ENCODE results near the gene ATP13A4.

The ATP13A4 gene

GRCh38 chr3:193446965-193447602, 107.6 kb downstream of the ATP13A4 start:
- Histone ChIP-seq H3K27me3 (ENCODE audit: control insufficient read depth, insufficient read depth, low read length) (no peaks in the 10 kb centered on the region), H3K27ac (ENCODE audit: low read length) (no peak overlapping the region), H3K4me1 (ENCODE audit: control insufficient read depth, low read depth, low read length) (peaks cover 3% of the 10 kb centered on the region), H3K36me3 (ENCODE audit: control insufficient read depth, low read depth, low read length) (no peaks in the 10 kb centered on the region), H3K9me3 (ENCODE audit: control insufficient read depth, low read depth, low read length) (no peaks in the 10 kb centered on the region), H3K4me3 (ENCODE audit: low read length) (no peak overlapping the region), H3K9ac (ENCODE audit: low read length) (no peak overlapping the region)

- no peaks in the 10 kb centered on the region for H3K27me3 ChIP-seq (ENCODE audit: control insufficient read depth, insufficient read depth, low read length)
- no peak overlapping the region for H3K9ac ChIP-seq (ENCODE audit: low read length)
- no peak overlapping the region for H3K4me3 ChIP-seq (ENCODE audit: low read length)
- H3K9me3 ChIP-seq (ENCODE audit: control insufficient read depth, low read depth, low read length) = no peaks in the 10 kb centered on the region
- H3K4me1 ChIP-seq (ENCODE audit: control insufficient read depth, low read depth, low read length) = no peaks in the 10 kb centered on the region
- no peak overlapping the region for H3K27ac ChIP-seq (ENCODE audit: low read length)
- no peaks in the 10 kb centered on the region for H3K36me3 ChIP-seq (ENCODE audit: control insufficient read depth, low read depth, low read length)
Observed at GRCh38 chr3:193439423-193439822, 115.3 kb downstream of the ATP13A4 start.

GRCh38 chr3:193418576-193419373, 135.9 kb downstream of the ATP13A4 start:
- H3K4me1 ChIP-seq (ENCODE audit: control insufficient read depth, low read depth, low read length) = no peaks in the 10 kb centered on the region
- H3K27ac ChIP-seq (ENCODE audit: low read length) = no peak overlapping the region
- H3K4me3 ChIP-seq (ENCODE audit: low read length) = no peak overlapping the region
- H3K36me3 ChIP-seq (ENCODE audit: control insufficient read depth, low read depth, low read length) = no peaks in the 10 kb centered on the region
- H3K9ac ChIP-seq (ENCODE audit: low read length) = no peak overlapping the region
- H3K27me3 ChIP-seq (ENCODE audit: control insufficient read depth, insufficient read depth, low read length) = no peaks in the 10 kb centered on the region
- H3K9me3 ChIP-seq (ENCODE audit: control insufficient read depth, low read depth, low read length) = peaks cover 10% of the 10 kb centered on the region

DNA sequence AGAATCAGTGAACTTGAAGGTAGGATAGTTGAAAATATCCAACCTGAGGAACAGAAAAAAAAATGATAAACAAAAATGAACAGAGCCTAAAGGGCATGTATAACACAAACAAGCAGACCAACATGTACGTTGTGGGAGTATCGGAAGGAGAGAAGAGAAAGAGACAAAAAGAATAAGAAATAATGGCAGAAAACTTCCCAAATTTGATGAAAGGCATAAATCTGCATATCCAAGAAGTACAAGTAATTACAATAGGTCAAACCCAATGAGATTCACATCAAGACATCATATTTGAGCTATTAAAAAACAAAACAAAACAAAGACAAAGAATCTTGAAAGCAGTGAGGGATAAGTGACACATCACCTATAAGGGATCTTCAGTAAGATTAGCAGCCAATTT, 138.1 kb downstream of the ATP13A4 start:
- no peak overlapping the region for H3K4me3 ChIP-seq (ENCODE audit: low read length)
- H3K9ac ChIP-seq (ENCODE audit: low read length) = no peak overlapping the region
- no peaks in the 10 kb centered on the region for H3K36me3 ChIP-seq (ENCODE audit: control insufficient read depth, low read depth, low read length)
- H3K9me3 ChIP-seq (ENCODE audit: control insufficient read depth, low read depth, low read length) = peaks cover 9% of the 10 kb centered on the region
- H3K27me3 ChIP-seq (ENCODE audit: control insufficient read depth, insufficient read depth, low read length) = no peaks in the 10 kb centered on the region
- H3K4me1 ChIP-seq (ENCODE audit: control insufficient read depth, low read depth, low read length) = no peaks in the 10 kb centered on the region
- no peak overlapping the region for H3K27ac ChIP-seq (ENCODE audit: low read length)

GRCh38 chr3:193407688-193408087, 147.0 kb downstream of the ATP13A4 start:
- Histone ChIP-seq H3K36me3 (ENCODE audit: control insufficient read depth, low read depth, low read length) (no peaks in the 10 kb centered on the region), H3K27me3 (ENCODE audit: control insufficient read depth, insufficient read depth, low read length) (no peaks in the 10 kb centered on the region), H3K9me3 (ENCODE audit: control insufficient read depth, low read depth, low read length) (no peaks in the 10 kb centered on the region)

GRCh38 chr3:193407112-193407511, 147.6 kb downstream of the ATP13A4 start:
- Histone ChIP-seq H3K9ac (ENCODE audit: low read length) (no peak overlapping the region), H3K27me3 (ENCODE audit: control insufficient read depth, insufficient read depth, low read length) (no peaks in the 10 kb centered on the region), H3K36me3 (ENCODE audit: control insufficient read depth, low read depth, low read length) (no peaks in the 10 kb centered on the region), H3K4me3 (ENCODE audit: low read length) (no peak overlapping the region), H3K4me1 (ENCODE audit: control insufficient read depth, low read depth, low read length) (peaks cover 6% of the 10 kb centered on the region), H3K27ac (ENCODE audit: low read length) (no peak overlapping the region), H3K9me3 (ENCODE audit: control insufficient read depth, low read depth, low read length) (no peaks in the 10 kb centered on the region)

More at GRCh38 chr3:193407688-193408087, 147.0 kb downstream of the ATP13A4 start:
- H3K9ac ChIP-seq (ENCODE audit: low read length) = no peak overlapping the region
- no peak overlapping the region for H3K27ac ChIP-seq (ENCODE audit: low read length)
- no peak overlapping the region for H3K4me3 ChIP-seq (ENCODE audit: low read length)
- H3K4me1 ChIP-seq (ENCODE audit: control insufficient read depth, low read depth, low read length) = peaks cover 6% of the 10 kb centered on the region

DNA sequence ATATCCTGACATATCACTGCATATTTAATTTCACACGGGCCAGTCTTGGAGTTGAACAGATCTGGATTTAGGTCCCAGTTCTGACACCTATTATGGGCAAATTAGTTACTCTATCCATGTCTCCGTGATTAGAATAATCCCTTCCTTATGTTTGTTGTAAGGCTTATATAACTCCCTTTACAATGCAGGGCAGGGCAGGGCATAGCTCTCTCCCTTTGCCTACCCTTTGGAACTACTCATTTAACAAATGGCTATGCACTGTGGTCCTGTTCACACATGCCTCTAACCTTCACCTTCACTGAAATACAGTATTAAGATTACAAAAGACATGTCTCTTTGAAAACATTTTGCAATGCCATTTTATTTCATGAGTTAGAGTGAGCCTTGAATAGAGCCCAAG, 151.4 kb downstream of the ATP13A4 start:
- H3K27me3 ChIP-seq (ENCODE audit: control insufficient read depth, insufficient read depth, low read length) = no peaks in the 10 kb centered on the region
- H3K4me1 ChIP-seq (ENCODE audit: control insufficient read depth, low read depth, low read length) = peaks cover 6% of the 10 kb centered on the region
- H3K27ac ChIP-seq (ENCODE audit: low read length) = no peak overlapping the region
- H3K9me3 ChIP-seq (ENCODE audit: control insufficient read depth, low read depth, low read length) = no peaks in the 10 kb centered on the region
- H3K9ac ChIP-seq (ENCODE audit: low read length) = no peak overlapping the region
- no peak overlapping the region for H3K4me3 ChIP-seq (ENCODE audit: low read length)
- no peaks in the 10 kb centered on the region for H3K36me3 ChIP-seq (ENCODE audit: control insufficient read depth, low read depth, low read length)

- Histone ChIP-seq H3K9ac (ENCODE audit: low read length) (no peak overlapping the region), H3K9me3 (ENCODE audit: control insufficient read depth, low read depth, low read length) (no peaks in the 10 kb centered on the region), H3K27ac (ENCODE audit: low read length) (no peak overlapping the region), H3K4me3 (ENCODE audit: low read length) (no peak overlapping the region), H3K36me3 (ENCODE audit: control insufficient read depth, low read depth, low read length) (no peaks in the 10 kb centered on the region), H3K4me1 (ENCODE audit: control insufficient read depth, low read depth, low read length) (no peaks in the 10 kb centered on the region), H3K27me3 (ENCODE audit: control insufficient read depth, insufficient read depth, low read length) (no peaks in the 10 kb centered on the region)
Observed at GRCh38 chr3:193400304-193400703, 154.4 kb downstream of the ATP13A4 start.

DNA sequence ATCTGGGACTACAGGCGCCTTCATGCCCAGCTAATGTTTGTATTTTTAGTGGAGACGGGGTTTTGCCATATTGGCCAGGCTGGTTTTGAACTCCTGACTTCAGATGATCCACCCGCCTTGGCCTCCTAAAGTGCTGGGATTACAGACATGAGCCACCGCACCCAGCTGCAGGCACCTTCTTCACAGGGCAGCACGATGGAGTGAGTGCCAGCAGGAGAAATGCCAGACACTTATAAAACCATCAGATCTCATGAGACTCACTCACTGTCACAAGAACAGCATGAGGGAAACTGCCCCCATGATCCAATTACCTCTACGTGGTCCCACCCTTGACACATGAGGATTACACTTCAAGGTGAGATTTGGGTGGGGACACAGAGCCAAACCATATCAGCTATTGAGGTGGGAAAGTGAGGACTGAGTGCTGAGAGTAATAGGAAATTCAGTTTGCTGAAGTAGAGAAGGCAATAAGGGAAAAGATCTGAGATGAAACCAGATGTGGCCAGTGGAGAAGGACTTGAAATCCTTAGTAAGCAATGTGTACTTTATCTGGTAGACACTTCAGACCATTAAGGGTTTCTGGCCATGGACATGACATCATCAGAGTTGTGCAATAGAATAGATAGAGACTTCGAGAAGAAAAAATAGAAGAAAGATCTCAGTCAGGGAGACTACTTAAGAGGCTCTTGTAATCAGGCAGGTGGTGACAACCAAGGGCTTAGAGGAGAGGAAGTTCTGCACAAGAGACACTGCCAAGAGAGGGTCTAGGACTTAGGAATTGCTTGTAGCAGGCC, 158.0 kb downstream of the ATP13A4 start:
- Histone ChIP-seq H3K27ac (ENCODE audit: low read length) (no peak overlapping the region), H3K36me3 (ENCODE audit: control insufficient read depth, low read depth, low read length) (no peaks in the 10 kb centered on the region), H3K4me1 (ENCODE audit: control insufficient read depth, low read depth, low read length) (peaks cover 4% of the 10 kb centered on the region), H3K4me3 (ENCODE audit: low read length) (no peak overlapping the region), H3K9me3 (ENCODE audit: control insufficient read depth, low read depth, low read length) (no peaks in the 10 kb centered on the region), H3K27me3 (ENCODE audit: control insufficient read depth, insufficient read depth, low read length) (no peaks in the 10 kb centered on the region), H3K9ac (ENCODE audit: low read length) (no peak overlapping the region)

- no peak overlapping the region for H3K27ac ChIP-seq (ENCODE audit: low read length)
- no peaks in the 10 kb centered on the region for H3K36me3 ChIP-seq (ENCODE audit: control insufficient read depth, low read depth, low read length)
- no peaks in the 10 kb centered on the region for H3K9me3 ChIP-seq (ENCODE audit: control insufficient read depth, low read depth, low read length)
- no peak overlapping the region for H3K4me3 ChIP-seq (ENCODE audit: low read length)
- no peak overlapping the region for H3K9ac ChIP-seq (ENCODE audit: low read length)
- H3K4me1 ChIP-seq (ENCODE audit: control insufficient read depth, low read depth, low read length) = peaks cover 38% of the 10 kb centered on the region
- no peaks in the 10 kb centered on the region for H3K27me3 ChIP-seq (ENCODE audit: control insufficient read depth, insufficient read depth, low read length)
Observed at GRCh38 chr3:193391902-193392301, 162.8 kb downstream of the ATP13A4 start.

GRCh38 chr3:193389335-193389734, 165.4 kb downstream of the ATP13A4 start:
- peaks cover 38% of the 10 kb centered on the region for H3K4me1 ChIP-seq (ENCODE audit: control insufficient read depth, low read depth, low read length)
- H3K27ac ChIP-seq (ENCODE audit: low read length) = peak overlapping the region; percentile 30
- H3K36me3 ChIP-seq (ENCODE audit: control insufficient read depth, low read depth, low read length) = no peaks in the 10 kb centered on the region
- peak overlapping the region; percentile 28 for H3K4me3 ChIP-seq (ENCODE audit: low read length)
- H3K27me3 ChIP-seq (ENCODE audit: control insufficient read depth, insufficient read depth, low read length) = no peaks in the 10 kb centered on the region
- no peak overlapping the region for H3K9ac ChIP-seq (ENCODE audit: low read length)
- H3K9me3 ChIP-seq (ENCODE audit: control insufficient read depth, low read depth, low read length) = no peaks in the 10 kb centered on the region

Data from iPS-18a (cell line).